ENCODE data around the gene CDCA7L.

CDCA7L gene, protein sequence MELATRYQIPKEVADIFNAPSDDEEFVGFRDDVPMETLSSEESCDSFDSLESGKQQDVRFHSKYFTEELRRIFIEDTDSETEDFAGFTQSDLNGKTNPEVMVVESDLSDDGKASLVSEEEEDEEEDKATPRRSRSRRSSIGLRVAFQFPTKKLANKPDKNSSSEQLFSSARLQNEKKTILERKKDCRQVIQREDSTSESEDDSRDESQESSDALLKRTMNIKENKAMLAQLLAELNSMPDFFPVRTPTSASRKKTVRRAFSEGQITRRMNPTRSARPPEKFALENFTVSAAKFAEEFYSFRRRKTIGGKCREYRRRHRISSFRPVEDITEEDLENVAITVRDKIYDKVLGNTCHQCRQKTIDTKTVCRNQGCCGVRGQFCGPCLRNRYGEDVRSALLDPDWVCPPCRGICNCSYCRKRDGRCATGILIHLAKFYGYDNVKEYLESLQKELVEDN

GRCh38 chr7:21945454-21946221 is at the start of gene CDCA7L:
Gene CDCA7L, minus strand, starts transcription at chr7:21945899. Its CDS starts 95 bp downstream, at chr7:21945804.
- peak within 1 kb of the TSS; percentile 61 for H3K4me3 ChIP-seq
- DNase-seq (ENCODE audit: low spot score in 2 of 2), result peak; percentile 77 to 90
- H3K27me3 ChIP-seq (ENCODE audit: low read depth), result no peaks in the 10 kb centered on the region
- H3K4me1 ChIP-seq, result peaks cover 12% of the 10 kb centered on the region
- in situ Hi-C loops (cut with MboI; ENCODE audit: low sequenced_read_pairs), result no loop called here
- no peaks in the 10 kb centered on the region for H3K9me3 ChIP-seq
- H3K36me3 ChIP-seq (replicated peaks), result no peaks in the 10 kb centered on the region

DNA sequence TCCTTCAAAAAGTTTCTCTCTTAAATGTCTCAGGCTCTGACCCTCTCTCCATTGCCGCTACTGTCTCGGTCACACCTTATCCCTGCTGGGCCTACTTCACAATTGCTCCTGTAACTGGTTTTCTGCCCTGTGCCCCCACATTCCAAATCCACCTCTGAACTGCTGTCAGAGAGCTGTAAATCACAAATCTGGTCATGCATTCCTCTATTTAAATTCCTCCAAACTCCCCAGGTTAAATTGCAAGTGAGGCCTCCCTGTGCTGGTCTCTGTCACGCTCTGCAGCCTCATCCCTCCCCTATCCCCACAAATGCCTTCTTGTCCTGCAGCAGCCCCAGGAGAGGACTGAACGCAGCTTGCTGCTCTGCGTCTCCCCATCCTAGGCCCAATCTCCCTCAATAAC is 40.4 kb upstream of the CDCA7L start:
- no peaks in the 10 kb centered on the region for H3K9me3 ChIP-seq
- H3K4me3 ChIP-seq, result no peak overlapping the region
- H3K36me3 ChIP-seq (replicated peaks), result no peaks in the 10 kb centered on the region
- no peaks in the 10 kb centered on the region for H3K4me1 ChIP-seq
- H3K27me3 ChIP-seq (ENCODE audit: low read depth), result no peaks in the 10 kb centered on the region
- in situ Hi-C loops (cut with MboI; ENCODE audit: low sequenced_read_pairs), result no loop called here
- DNase-seq (ENCODE audit: low spot score in 2 of 2), result no peak

DNA sequence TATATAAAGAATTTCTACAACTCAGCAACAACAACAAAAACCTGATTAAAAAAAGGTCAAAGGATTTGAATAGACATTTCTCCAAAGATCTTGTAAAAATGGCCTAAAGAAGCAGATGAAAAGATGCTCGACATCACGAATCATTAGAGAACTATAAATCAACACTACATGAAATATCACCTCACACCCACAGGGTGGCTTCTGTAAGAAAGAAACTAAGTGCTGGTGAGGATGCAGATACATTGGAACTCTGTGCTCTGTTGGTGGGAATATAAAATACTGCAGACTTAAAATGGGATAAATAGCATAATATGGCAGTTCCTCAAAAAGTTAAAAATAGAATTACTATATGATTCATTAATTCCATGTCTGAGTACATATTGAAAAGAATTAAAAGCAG is 38.3 kb upstream of the CDCA7L start:
- in situ Hi-C loops (cut with MboI; ENCODE audit: low sequenced_read_pairs), result no loop called here
- H3K36me3 ChIP-seq (replicated peaks), result no peaks in the 10 kb centered on the region
- H3K4me3 ChIP-seq, result no peak overlapping the region

DNA sequence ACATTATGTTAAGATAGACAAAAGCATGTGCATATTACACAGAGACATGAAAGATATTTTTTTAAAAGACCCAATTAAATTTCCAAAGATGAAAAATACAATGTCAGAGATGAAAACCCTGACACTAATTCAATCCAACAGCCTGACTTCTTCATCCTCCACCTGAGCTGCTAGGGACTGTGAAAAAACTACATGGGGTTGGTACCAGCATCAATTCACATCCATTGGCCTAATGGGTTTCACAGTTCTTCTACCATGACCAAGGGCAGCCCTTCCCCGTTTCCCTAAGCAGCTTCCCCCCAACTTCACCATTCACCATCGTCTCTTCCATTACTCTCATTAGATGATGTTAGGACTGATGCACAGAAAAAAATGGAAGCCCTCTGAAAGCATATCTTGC is 37.4 kb upstream of the CDCA7L start:
- H3K4me1 ChIP-seq, result no peaks in the 10 kb centered on the region
- H3K4me3 ChIP-seq, result no peak overlapping the region
- H3K27me3 ChIP-seq (ENCODE audit: low read depth), result no peaks in the 10 kb centered on the region
- H3K36me3 ChIP-seq (replicated peaks), result no peaks in the 10 kb centered on the region
- no peak for DNase-seq (ENCODE audit: low spot score in 2 of 2)
- in situ Hi-C loops (cut with MboI; ENCODE audit: low sequenced_read_pairs), result no loop called here
- H3K9me3 ChIP-seq, result no peaks in the 10 kb centered on the region

More for the DNA sequence above, 38.3 kb upstream of the CDCA7L start:
- no peaks in the 10 kb centered on the region for H3K4me1 ChIP-seq
- no peaks in the 10 kb centered on the region for H3K27me3 ChIP-seq (ENCODE audit: low read depth)
- no peaks in the 10 kb centered on the region for H3K9me3 ChIP-seq
- no peak for DNase-seq (ENCODE audit: low spot score in 2 of 2)

- Histone ChIP-seq H3K36me3 (replicated peaks) (no peaks in the 10 kb centered on the region), H3K27me3 (ENCODE audit: low read depth) (no peaks in the 10 kb centered on the region), H3K4me1 (no peaks in the 10 kb centered on the region), H3K4me3 (no peak overlapping the region), H3K9me3 (no peaks in the 10 kb centered on the region)
- in situ Hi-C loops (cut with MboI; ENCODE audit: low sequenced_read_pairs), result no loop called here
- DNase-seq (ENCODE audit: low spot score in 2 of 2), result no peak
Measured at GRCh38 chr7:21981524-21981923, 35.8 kb upstream of the CDCA7L start.

GRCh38 chr7:21980926-21981500 is 35.3 kb upstream of the CDCA7L start:
- H3K4me3 ChIP-seq, result no peak overlapping the region
- in situ Hi-C loops (cut with MboI; ENCODE audit: low sequenced_read_pairs), result no loop called here
- DNase-seq (ENCODE audit: low spot score in 2 of 2), result no peak
- no peaks in the 10 kb centered on the region for H3K36me3 ChIP-seq (replicated peaks)
- no peaks in the 10 kb centered on the region for H3K27me3 ChIP-seq (ENCODE audit: low read depth)
- no peaks in the 10 kb centered on the region for H3K4me1 ChIP-seq
- H3K9me3 ChIP-seq, result no peaks in the 10 kb centered on the region

- no peak for DNase-seq (ENCODE audit: low spot score in 2 of 2)
- H3K4me3 ChIP-seq, result no peak overlapping the region
- in situ Hi-C loops (cut with MboI; ENCODE audit: low sequenced_read_pairs), result no loop called here
- H3K4me1 ChIP-seq, result no peaks in the 10 kb centered on the region
- no peaks in the 10 kb centered on the region for H3K27me3 ChIP-seq (ENCODE audit: low read depth)
- no peaks in the 10 kb centered on the region for H3K36me3 ChIP-seq (replicated peaks)
- no peaks in the 10 kb centered on the region for H3K9me3 ChIP-seq
Measured at GRCh38 chr7:21972397-21972784, 26.7 kb upstream of the CDCA7L start.

DNA sequence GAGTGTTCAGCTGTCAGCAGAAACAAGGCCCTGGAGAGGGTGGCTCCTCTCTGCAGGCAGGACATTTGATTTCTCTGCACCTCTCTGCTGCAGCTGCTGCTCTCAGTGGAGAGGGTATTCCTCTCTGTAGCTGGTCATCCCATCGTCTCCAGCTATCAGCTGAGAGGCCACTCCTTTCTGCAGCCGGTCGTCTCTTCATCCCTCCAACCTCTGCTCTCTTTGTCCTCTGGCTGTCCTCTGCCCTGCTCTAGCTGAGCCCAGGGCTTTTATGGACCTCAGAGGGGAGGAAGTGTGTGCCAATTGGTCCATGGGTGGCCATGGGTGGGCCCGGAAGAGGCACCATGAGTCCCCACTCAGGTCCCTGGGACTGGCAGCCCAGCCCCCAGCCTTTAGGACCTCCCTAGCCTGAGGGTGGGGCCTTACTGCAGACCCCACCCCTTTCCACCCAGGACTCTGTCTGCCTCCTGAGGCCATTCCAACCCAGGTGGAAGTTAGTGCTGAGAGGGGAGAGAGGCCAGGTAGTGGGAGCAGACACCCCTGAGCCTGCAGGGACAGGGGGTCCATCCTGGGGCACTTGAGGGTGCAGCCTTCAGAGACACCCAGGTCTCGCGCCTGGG is 26.2 kb upstream of the CDCA7L start:
- Histone ChIP-seq H3K36me3 (replicated peaks) (no peaks in the 10 kb centered on the region), H3K27me3 (ENCODE audit: low read depth) (no peaks in the 10 kb centered on the region), H3K9me3 (no peaks in the 10 kb centered on the region), H3K4me1 (no peaks in the 10 kb centered on the region), H3K4me3 (no peak overlapping the region)
- in situ Hi-C loops (cut with MboI; ENCODE audit: low sequenced_read_pairs), result no loop called here
- no peak for DNase-seq (ENCODE audit: low spot score in 2 of 2)

DNA sequence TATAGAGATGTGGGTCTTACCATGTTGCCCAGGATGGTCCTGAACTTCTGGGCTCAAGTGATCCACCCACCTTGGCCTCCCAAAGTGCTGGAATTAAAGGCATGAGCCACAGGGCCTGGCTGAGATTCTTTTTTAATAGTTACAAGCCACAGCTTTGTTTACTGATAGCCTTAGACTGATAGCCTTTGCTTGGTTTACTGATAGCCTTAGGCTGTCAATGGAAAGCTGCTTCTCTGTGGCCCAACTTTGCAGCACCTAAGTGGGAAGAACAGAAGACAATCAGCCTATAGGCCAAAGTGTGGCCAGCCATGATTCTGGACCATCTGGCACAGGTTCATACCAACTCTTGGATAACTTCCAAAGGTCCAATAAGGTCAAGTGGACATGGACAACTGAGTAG is 24.1 kb upstream of the CDCA7L start:
- H3K4me1 ChIP-seq, result no peaks in the 10 kb centered on the region
- no peak for DNase-seq (ENCODE audit: low spot score in 2 of 2)
- no peak overlapping the region for H3K4me3 ChIP-seq
- in situ Hi-C loops (cut with MboI; ENCODE audit: low sequenced_read_pairs), result no loop called here
- H3K9me3 ChIP-seq, result no peaks in the 10 kb centered on the region
- H3K36me3 ChIP-seq (replicated peaks), result no peaks in the 10 kb centered on the region
- no peaks in the 10 kb centered on the region for H3K27me3 ChIP-seq (ENCODE audit: low read depth)

DNA sequence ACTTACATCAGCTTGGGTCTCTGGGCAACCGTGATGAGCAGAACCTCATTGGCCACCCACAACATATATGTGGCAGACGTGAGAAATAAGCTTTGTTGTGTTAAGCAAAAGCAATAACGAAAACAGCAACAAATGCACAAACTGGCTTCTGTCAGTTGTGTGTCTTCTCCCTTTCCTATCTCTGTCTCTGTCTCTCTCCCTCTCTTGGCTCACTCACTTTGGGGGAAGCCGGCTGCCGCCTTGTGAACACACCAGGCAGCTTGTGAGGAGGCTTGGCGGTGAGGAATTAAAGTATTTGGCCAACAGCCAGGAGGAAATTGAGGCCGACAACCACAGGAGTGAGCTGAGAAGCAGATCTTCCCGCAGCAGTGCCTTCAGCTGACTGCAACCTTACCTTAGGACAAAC is 21.9 kb upstream of the CDCA7L start:
- no peak overlapping the region for H3K4me3 ChIP-seq
- in situ Hi-C loops (cut with MboI; ENCODE audit: low sequenced_read_pairs), result no loop called here
- DNase-seq (ENCODE audit: low spot score in 2 of 2), result no peak
- H3K27me3 ChIP-seq (ENCODE audit: low read depth), result no peaks in the 10 kb centered on the region; the same call in 1 of the 2 replicates
- no peaks in the 10 kb centered on the region for H3K4me1 ChIP-seq
- no peaks in the 10 kb centered on the region for H3K9me3 ChIP-seq
- no peaks in the 10 kb centered on the region for H3K36me3 ChIP-seq (replicated peaks)

DNA sequence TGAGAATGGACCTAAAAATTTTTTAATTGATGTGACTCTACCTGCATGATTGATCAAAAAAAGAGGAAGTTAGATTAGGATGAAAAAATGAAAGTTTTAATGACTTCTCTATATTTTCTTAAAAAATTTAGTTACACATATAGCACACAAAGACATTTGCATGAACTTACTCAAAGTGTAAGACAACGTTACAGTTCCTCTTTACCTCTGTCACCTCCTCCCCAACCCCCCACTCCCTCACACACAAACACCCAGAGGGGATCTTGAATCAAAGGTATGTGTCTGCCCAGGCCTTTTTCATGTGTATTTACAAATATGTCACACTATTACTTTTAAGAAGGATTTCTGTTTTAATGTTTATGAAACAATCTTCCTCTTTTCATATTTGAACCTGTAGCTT is 20.6 kb upstream of the CDCA7L start:
- Histone ChIP-seq H3K4me3 (no peak overlapping the region), H3K9me3 (no peaks in the 10 kb centered on the region), H3K36me3 (replicated peaks) (no peaks in the 10 kb centered on the region), H3K4me1 (no peaks in the 10 kb centered on the region), H3K27me3 (ENCODE audit: low read depth) (no peaks in the 10 kb centered on the region; the same call in 1 of the 2 replicates)
- in situ Hi-C loops (cut with MboI; ENCODE audit: low sequenced_read_pairs), result no loop called here
- DNase-seq (ENCODE audit: low spot score in 2 of 2), result no peak

- in situ Hi-C loops (cut with MboI; ENCODE audit: low sequenced_read_pairs), result no loop called here
- Histone ChIP-seq H3K9me3 (no peaks in the 10 kb centered on the region), H3K4me1 (no peaks in the 10 kb centered on the region), H3K27me3 (ENCODE audit: low read depth) (no peaks in the 10 kb centered on the region; the same call in 1 of the 2 replicates), H3K36me3 (replicated peaks) (no peaks in the 10 kb centered on the region), H3K4me3 (no peak overlapping the region)
- DNase-seq (ENCODE audit: low spot score in 2 of 2), result no peak
Measured at GRCh38 chr7:21965291-21965690, 19.6 kb upstream of the CDCA7L start.

DNA sequence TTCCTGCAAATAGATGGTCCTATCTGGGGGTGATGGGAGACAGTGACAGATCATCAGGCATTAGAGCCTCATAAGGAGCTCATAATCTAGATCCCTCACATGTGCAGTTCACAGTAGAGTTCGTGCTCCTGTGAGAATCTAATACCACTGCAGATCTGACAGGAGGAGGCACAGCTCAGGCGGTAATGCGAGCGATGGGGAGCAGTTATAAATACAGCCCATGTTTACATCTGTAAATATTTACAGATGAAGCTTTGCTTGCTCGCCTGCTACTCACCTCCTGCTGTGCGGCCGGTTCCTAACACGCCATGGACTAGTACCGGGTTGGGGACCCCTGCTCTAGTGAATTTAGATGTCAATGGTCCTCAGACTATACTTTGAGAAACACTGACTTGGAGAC is 17.0 kb upstream of the CDCA7L start:
- Histone ChIP-seq H3K36me3 (replicated peaks) (no peaks in the 10 kb centered on the region), H3K4me1 (no peaks in the 10 kb centered on the region), H3K27me3 (ENCODE audit: low read depth) (no peaks in the 10 kb centered on the region; the same call in 1 of the 2 replicates), H3K9me3 (no peaks in the 10 kb centered on the region), H3K4me3 (no peak overlapping the region)
- in situ Hi-C loops (cut with MboI; ENCODE audit: low sequenced_read_pairs), result no loop called here
- DNase-seq (ENCODE audit: low spot score in 2 of 2), result no peak

Data from HAP-1 (cell line).